ENCODE data around the gene FH.

Gene FH

GRCh38 chr1:241453732-241454131 is 65.8 kb downstream of the FH start:
- DNase-seq, result no peak

- DNase-seq, result no peak
Measured at GRCh38 chr1:241451956-241452355, 67.6 kb downstream of the FH start.

All from GDM1 (cell line).